ENCODE data around the gene NUDT3. TPM values are rescaled to one million over a fixed set of nuclear protein-coding genes. Genes with fewer than 3 reads are reported as not detected.
A peak's percentile ranks its signal among the peaks of the same experiment; 100 is the strongest.

Gene NUDT3
- polyA plus RNA-seq, 3 donors = 9.3 to 33.3 (median 10.9) TPM

- Histone ChIP-seq H4K20me1 (ENCODE audit: insufficient read depth, low read length) (peaks cover 97% of the 10 kb centered on the region), H3K9ac (ENCODE audit: insufficient read depth, low read length, poor library complexity, severe bottlenecking) (no peak overlapping the region), H3K36me3 (replicated peaks in 1 of 2; ENCODE audit: control insufficient read depth in 1 of 2, insufficient read depth in 2 of 2, low read length in 2 of 2) (peaks cover 0 to 16% of the 10 kb centered on the region in 2 donors), H3K79me2 (ENCODE audit: insufficient read depth, low read length) (peaks cover 100% of the 10 kb centered on the region), H3K4me1 (ENCODE audit: control insufficient read depth in 1 of 2, insufficient read depth in 2 of 2, low read length in 2 of 2) (peaks cover 0 to 6% of the 10 kb centered on the region in 2 donors), H3K27me3 (ENCODE audit: control insufficient read depth in 2 of 2, insufficient read depth in 2 of 2, low read length in 2 of 2) (no peaks in the 10 kb centered on the region), H3K4me2 (replicated peaks; ENCODE audit: extremely low read depth, low read length, poor library complexity, severe bottlenecking) (no peak overlapping the region), H2AFZ (ENCODE audit: insufficient read depth, low read depth, low read length, poor library complexity, severe bottlenecking) (no peak overlapping the region), H3K27ac (ENCODE audit: low read depth in 1 of 2, low read length in 2 of 2) (peak overlapping the region in 1 of 2 donors; percentile 39), H3K4me3 (replicated peaks in 1 of 3; ENCODE audit: low read depth in 2 of 3, low read length in 3 of 3) (no peak overlapping the region), H3K9me3 (replicated peaks in 1 of 2; ENCODE audit: control insufficient read depth in 1 of 2, insufficient read depth in 1 of 2, low read length in 2 of 2) (no peaks in the 10 kb centered on the region)
- no CpG with 5 or more reads among the region's 3 CpGs for WGBS (ENCODE audit: insufficient coverage)
- Mint-ChIP-seq H3K27me3 (ENCODE audit: low read depth in 3 of 3) (no peaks in the 10 kb centered on the region), H3K4me3 (no peak overlapping the region), H3K36me3 (peaks cover 9 to 14% of the 10 kb centered on the region in 2 donors), H3K4me1 (peaks cover 41% of the 10 kb centered on the region), H3K27ac (peak overlapping the region; percentile 15 to 76 (median 38)), H3K9me3 (no peaks in the 10 kb centered on the region)
- intact Hi-C loops (cut with micrococcal nuclease) = loop anchor here in 1 of 2 donors (5.0 kb wide), 1 partner anchor 41 kb away; no protein-coding TSS in a partner anchor
- no peak for TF ChIP-seq CTCF (IDR thresholded peaks at IDR 0.05)
- no peak for DNase-seq
These were observed 9.3 kb downstream of the NUDT3 start for GRCh38 chr6:34383161-34383631.

- peak overlapping the region in 1 of 2 donors; percentile 40 for H3K27ac ChIP-seq (ENCODE audit: low read depth in 1 of 2, low read length in 2 of 2)
- TF ChIP-seq CTCF (IDR thresholded peaks at IDR 0.05) = no peak
- H3K4me1 ChIP-seq (ENCODE audit: control insufficient read depth in 1 of 2, insufficient read depth in 2 of 2, low read length in 2 of 2) = peaks cover 0 to 6% of the 10 kb centered on the region in 2 donors
- H3K9me3 ChIP-seq (replicated peaks in 1 of 2; ENCODE audit: control insufficient read depth in 1 of 2, insufficient read depth in 1 of 2, low read length in 2 of 2) = no peaks in the 10 kb centered on the region
- 98% methylated on average over 5 of the region's 5 CpGs for WGBS (ENCODE audit: insufficient coverage)
- Mint-ChIP-seq H3K9me3 (no peaks in the 10 kb centered on the region), H3K4me1 (peaks cover 33% of the 10 kb centered on the region), H3K36me3 (peaks cover 11 to 18% of the 10 kb centered on the region in 2 donors), H3K27ac (peak overlapping the region in 5 of 7 donors; percentile 4 to 52 (median 11)), H3K27me3 (ENCODE audit: low read depth in 3 of 3) (no peaks in the 10 kb centered on the region), H3K4me3 (no peak overlapping the region)
- no peak overlapping the region for H2AFZ ChIP-seq (ENCODE audit: insufficient read depth, low read depth, low read length, poor library complexity, severe bottlenecking)
- no peaks in the 10 kb centered on the region for H3K27me3 ChIP-seq (ENCODE audit: control insufficient read depth in 2 of 2, insufficient read depth in 2 of 2, low read length in 2 of 2)
- peaks cover 100% of the 10 kb centered on the region for H3K79me2 ChIP-seq (ENCODE audit: insufficient read depth, low read length)
- DNase-seq = no peak
- intact Hi-C loops (cut with micrococcal nuclease) = loop anchor here in 1 of 2 donors (5.0 kb wide), 1 partner anchor 39 kb away; no protein-coding TSS in a partner anchor
- no peak overlapping the region for H3K4me2 ChIP-seq (replicated peaks; ENCODE audit: extremely low read depth, low read length, poor library complexity, severe bottlenecking)
- H3K9ac ChIP-seq (ENCODE audit: insufficient read depth, low read length, poor library complexity, severe bottlenecking) = no peak overlapping the region
- peaks cover 0 to 16% of the 10 kb centered on the region in 2 donors for H3K36me3 ChIP-seq (replicated peaks in 1 of 2; ENCODE audit: control insufficient read depth in 1 of 2, insufficient read depth in 2 of 2, low read length in 2 of 2)
- peaks cover 100% of the 10 kb centered on the region for H4K20me1 ChIP-seq (ENCODE audit: insufficient read depth, low read length)
- H3K4me3 ChIP-seq (replicated peaks in 1 of 3; ENCODE audit: low read depth in 2 of 3, low read length in 3 of 3) = no peak overlapping the region
These were observed 11.4 kb downstream of the NUDT3 start for GRCh38 chr6:34381081-34381480.
